ENCODE measurements around the gene TDRD5.
A peak's percentile ranks its signal among the peaks of the same experiment; 100 is the strongest.
"Not testable (repeated sequence)": the region's sequence is repeated elsewhere in the genome, so short reads cannot be mapped to it uniquely, and the experiment has no call there.

The TDRD5 gene

GRCh38 chr1:179601093-179601492 lies 9.5 kb downstream of the TDRD5 start:
- DNase-seq: no peak

DNA sequence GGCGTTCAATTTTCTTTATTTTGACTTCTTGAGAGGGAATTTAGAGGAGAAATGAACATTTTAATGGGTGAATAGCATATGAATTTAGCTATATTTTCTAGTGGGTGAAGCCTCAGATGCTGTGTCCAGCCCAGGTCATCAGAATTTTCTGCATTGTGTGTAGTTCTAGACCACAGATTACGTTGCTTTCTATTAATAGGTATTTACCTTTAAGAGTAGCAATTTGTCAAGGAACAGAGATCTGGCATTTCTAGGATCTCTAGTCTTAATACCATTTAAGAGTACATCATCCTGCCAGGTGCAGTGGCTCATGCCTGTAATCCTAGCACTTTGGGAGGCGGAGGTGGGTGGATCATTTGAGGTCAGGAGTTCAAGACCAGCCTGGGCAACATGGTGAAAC lies 20.7 kb downstream of the TDRD5 start:
- no peak for DNase-seq

- no peak for DNase-seq
Measured at GRCh38 chr1:179630719-179631118, 39.1 kb downstream of the TDRD5 start.

DNA sequence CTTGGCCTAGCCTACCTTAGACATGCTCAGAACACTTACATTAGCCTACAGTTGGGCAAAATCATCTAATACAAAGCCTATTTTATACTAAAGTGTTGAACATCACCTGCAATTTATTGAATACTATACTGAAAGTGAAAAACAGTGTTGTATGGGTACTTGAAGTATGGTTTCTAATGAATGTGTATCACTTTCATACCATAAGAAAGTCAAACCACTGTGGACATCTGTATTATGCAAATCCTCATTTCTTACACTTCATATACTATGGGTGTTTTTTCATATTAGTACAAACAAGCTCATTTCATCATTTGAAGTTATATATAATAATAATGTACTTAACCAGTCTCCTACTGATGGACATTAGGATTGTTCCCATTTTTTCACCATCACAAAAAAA lies 41.2 kb downstream of the TDRD5 start:
- no peak for DNase-seq

DNA sequence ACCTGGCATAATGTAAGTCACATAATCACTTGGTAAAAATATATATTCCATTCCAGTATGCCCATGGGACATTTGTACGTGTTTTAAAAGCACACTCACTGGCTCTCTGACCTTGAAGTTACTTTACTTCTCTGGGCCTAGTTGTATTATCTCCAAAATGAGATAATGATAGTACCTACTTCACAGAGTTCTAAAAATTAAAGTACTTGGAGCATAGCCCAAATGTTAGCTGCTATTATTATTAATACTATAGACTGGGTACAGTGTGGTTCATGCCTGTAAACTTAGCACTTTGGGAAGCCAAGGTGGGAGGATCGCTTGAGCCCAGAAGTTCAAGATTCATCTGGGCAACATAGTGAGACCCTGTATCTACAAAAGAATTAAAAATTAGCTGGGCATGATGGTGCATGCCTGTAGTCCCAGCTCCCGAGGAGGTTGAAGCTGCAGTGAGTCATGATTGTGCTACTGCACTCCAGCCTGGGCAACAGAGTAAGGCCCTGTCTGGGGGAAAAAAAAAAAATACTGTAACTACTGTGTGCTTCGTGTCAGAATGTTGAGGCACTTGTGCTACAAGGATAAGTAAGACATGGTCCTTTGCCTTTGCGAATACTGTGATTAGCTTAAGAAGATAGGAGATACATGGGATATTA lies 45.7 kb downstream of the TDRD5 start:
- DNase-seq: no peak

- DNase-seq: no peak
Measured at GRCh38 chr1:179661018-179661417, 69.4 kb downstream of the TDRD5 start.

DNA sequence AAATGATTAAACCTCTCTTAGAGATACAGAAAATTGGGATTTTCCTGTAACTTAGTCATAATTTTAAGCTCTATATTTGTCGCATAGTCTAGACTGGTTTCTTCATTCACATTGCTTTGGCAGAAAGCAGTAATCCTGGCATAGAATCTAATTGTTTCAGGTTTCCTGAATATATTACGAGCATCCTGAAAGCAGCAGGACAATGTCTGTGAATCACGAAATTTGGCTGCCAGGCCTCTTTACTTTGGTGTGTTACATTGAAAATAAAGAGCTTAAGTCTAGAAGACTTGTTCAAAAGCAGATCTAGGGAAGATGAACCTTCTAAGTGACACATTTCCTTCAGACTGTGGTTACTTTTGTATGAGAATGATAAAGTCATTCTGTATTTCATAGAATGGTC lies 72.2 kb downstream of the TDRD5 start:
- no peak for DNase-seq

- DNase-seq: no peak
Measured at GRCh38 chr1:179677882-179678281, 86.2 kb downstream of the TDRD5 start.

DNA sequence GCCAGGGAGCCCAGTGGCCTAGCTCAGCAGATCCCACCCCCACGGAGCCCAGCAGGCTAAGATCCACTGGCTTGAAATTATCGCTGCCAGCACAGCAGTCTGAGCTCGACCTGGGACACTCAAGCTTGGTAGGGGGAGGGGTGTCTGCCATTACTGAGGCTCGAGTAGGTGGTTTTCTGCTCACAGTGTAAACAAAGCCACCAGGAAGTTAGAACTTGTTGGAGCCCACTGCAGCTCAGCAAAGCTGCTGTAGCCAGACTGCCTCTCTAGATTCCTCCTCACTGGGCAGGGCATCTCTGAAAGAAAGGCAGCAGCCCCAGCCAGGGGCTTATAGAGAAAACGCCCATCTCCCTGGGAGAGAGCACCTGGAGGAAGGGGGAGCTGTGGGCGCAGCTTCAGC lies 102.9 kb downstream of the TDRD5 start:
- DNase-seq: not testable (repeated sequence)

DNA sequence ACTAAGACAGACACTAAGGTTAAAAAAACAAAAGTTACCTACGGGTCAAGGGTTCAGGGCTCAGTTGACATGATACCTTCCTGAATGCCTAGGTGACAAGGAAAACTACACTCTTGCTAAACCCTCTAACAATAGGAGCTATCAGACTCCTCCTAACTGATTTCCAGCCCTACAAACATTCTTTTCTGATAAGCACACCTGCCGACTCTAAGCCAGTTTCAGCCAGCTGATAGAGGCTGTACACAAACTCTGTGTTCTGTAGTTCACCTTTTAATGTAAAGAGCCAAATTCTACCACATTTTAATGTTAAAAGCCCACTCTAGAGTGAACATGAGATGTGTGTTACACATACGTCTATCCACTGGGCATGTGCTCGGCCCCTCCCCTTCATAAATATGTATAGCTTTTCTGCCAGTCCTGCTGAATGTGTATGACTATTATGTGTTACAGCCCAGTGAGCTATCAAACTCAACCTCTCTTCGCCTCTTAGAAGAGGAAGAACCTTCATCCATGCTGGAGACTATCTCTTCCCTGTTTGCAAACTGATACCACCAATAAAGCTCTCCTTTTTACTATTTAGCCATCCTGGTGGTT lies 111.4 kb downstream of the TDRD5 start:
- no peak for DNase-seq

- peak; percentile 59 for DNase-seq
Measured at GRCh38 chr1:179706339-179706941, 114.8 kb downstream of the TDRD5 start.

- no peak for DNase-seq
Measured at GRCh38 chr1:179707406-179707805, 115.8 kb downstream of the TDRD5 start.

- DNase-seq: no peak
Measured at GRCh38 chr1:179708434-179709195, 117.0 kb downstream of the TDRD5 start.

GRCh38 chr1:179709841-179710329 lies 118.3 kb downstream of the TDRD5 start:
- peak; percentile 52 for DNase-seq

DNA sequence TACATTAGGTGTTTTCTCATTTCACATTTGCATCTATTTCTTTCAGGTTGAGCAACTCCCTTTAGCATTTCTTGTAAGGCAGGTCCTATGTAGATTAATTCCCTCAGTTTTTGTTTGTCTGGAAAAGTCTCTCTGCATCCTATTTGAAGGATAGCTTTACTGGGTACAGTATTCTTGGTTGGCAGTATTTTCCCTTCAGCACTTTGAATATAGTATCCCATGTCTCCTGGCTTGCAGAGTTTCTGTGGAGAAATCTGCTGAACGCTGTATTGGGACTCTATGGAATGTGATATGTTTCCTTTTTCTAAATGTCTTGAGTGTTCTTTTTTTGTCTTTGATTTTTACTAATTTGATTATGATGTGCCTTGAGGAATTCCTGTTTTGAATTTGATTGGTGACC lies 122.5 kb downstream of the TDRD5 start:
- no peak for DNase-seq

GRCh38 chr1:179714623-179715022 lies 123.0 kb downstream of the TDRD5 start:
- no peak for DNase-seq

GRCh38 chr1:179719272-179719671 lies 127.6 kb downstream of the TDRD5 start:
- DNase-seq: no peak

- DNase-seq: no peak
Measured at GRCh38 chr1:179728271-179728670, 136.6 kb downstream of the TDRD5 start.

DNA sequence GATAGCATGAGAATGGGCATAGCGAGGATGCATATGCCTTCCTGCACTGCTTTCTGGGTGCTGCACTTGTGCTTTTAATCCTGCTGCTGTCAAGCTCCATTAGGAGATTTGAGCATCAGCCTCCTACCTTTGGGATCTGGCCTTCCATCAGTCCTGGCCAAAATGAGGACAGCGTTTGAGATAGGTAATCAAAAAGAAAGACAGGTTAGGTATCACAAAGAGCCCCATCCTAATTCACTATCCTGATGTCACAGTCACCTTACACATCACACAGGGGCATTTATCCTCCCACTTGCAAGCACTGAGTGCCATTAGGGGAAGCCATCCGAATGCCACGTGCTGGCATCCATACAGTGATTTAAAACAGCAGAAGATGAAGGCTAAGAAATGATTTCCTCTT lies 138.2 kb downstream of the TDRD5 start:
- DNase-seq: no peak

DNA sequence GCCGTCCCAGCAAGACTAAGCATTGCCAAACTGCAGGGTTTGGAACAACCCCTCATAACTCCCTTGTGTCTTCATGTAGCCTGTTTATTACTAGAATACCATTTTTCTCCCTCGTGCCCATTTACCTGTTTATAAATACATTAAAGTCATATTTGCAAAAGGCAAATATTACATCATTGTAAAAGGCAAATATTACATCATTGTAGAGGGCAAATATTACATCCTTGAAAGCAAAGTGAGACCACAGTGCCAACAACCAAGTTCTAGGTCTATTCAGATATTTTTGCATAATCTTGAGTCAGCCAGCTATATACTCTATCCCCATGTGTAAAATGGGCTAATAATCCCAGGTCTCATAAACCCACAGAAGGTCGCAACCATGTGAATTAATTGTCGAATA lies 140.0 kb downstream of the TDRD5 start:
- DNase-seq: no peak

All from fibroblast of skin of abdomen (primary cell).